GM18505 (cell line): ENCODE measurements around the gene STIMATE.

ENCODE experiments used
- ATAC-seq: cut with Tn5 transposase; IDR thresholded peaks from one replicate; pipeline ENCODE4 v1.9.1; 2021; ENCODE audit not compliant: unreplicated experiment
- POLR2A ChIP-seq: IDR thresholded peaks from 4 replicates; pipeline ENCODE4 v1.6.1; 2011; ENCODE audit warnings: borderline replicate concordance; ENCODE audit not compliant: insufficient read depth, insufficient read length; ENCODE audit errors: extremely low read depth

Gene STIMATE

GRCh38 chr3:52798978-52799476 lies 98.3 kb downstream of the STIMATE start:
- no peak for TF ChIP-seq POLR2A
- no peak for ATAC-seq

- no peak for ATAC-seq
- TF ChIP-seq POLR2A = no peak
These were observed 98.9 kb downstream of the STIMATE start for GRCh38 chr3:52798376-52798977.

GRCh38 chr3:52796411-52796810 lies 100.9 kb downstream of the STIMATE start:
- TF ChIP-seq POLR2A = no peak
- no peak for ATAC-seq

- no peak for TF ChIP-seq POLR2A
- no peak for ATAC-seq
These were observed 101.9 kb downstream of the STIMATE start for GRCh38 chr3:52795298-52795900.

GRCh38 chr3:52794612-52795099 lies 102.7 kb downstream of the STIMATE start, which contains the start of gene ITIH3:
ITIH3 (plus strand) TSS chr3:52794796; CDS start chr3:52794804, 8 bp downstream.
- TF ChIP-seq POLR2A = no peak
- no peak for ATAC-seq

- no peak for ATAC-seq
These were observed 103.4 kb downstream of the STIMATE start for GRCh38 chr3:52793702-52794611.

GRCh38 chr3:52792961-52793695 lies 104.2 kb downstream of the STIMATE start:
- no peak for TF ChIP-seq POLR2A
- ATAC-seq = no peak

More at GRCh38 chr3:52793702-52794611, 103.4 kb downstream of the STIMATE start:
- no peak for TF ChIP-seq POLR2A

GRCh38 chr3:52792413-52792812 lies 104.9 kb downstream of the STIMATE start:
- TF ChIP-seq POLR2A = no peak
- ATAC-seq = no peak

GRCh38 chr3:52791928-52792327 lies 105.4 kb downstream of the STIMATE start:
- ATAC-seq = no peak
- TF ChIP-seq POLR2A = no peak

GRCh38 chr3:52791366-52791765 lies 106.0 kb downstream of the STIMATE start:
- ATAC-seq = no peak
- no peak for TF ChIP-seq POLR2A

GRCh38 chr3:52790741-52791140 lies 106.6 kb downstream of the STIMATE start:
- no peak for ATAC-seq

GRCh38 chr3:52790337-52790736 lies 107.0 kb downstream of the STIMATE start:
- no peak for TF ChIP-seq POLR2A
- ATAC-seq = no peak

More at GRCh38 chr3:52790741-52791140, 106.6 kb downstream of the STIMATE start:
- no peak for TF ChIP-seq POLR2A

GRCh38 chr3:52789746-52790040 lies 107.7 kb downstream of the STIMATE start:
- no peak for TF ChIP-seq POLR2A
- no peak for ATAC-seq
